Activated CD8-positive, alpha-beta memory T cell treated with anti-CD3 and anti-CD28 coated beads for 24 hours (primary cell): ENCODE measurements around the gene CLASRP.
"Not testable (repeated sequence)": the region's sequence is repeated elsewhere in the genome, so short reads cannot be mapped to it uniquely, and the experiment has no call there.

ENCODE experiments used
- DNase-seq: peaks from one replicate; pipeline ENCODE4 v3.0.0-alpha.2; 2020

CLASRP gene

DNA sequence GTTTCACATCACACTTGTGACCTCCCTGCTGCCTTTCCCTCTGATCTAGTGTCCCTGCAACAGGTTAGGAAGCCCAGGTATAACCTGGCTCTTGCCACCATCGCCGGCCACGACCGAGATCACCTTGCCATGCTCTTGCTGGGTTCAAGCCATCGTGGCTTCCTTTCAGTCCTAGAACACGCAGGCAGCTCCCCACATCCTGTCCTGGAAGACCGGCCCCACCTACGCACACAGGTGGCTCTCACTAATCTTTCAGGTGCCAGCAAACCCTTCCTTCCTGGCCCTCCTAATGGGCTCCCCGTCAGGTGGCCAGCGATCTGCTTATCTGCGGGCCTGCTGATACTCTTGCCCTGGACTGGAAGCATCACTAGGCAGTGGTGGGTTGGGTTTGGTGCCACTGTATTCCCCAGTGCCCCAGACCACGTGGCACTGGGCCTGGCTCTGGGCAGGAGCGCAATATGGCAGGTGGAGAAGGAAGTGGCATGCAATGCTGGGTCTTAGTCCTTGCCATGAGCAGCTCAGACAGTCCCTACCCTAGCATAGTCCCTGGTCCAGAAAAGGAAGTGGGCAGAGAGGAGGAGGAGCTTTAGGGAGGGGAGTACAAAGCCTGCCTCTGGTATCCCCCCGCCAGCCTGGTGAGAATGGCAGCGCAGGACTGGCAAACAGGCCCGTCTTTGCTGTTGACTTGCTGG lies 66.0 kb downstream of the CLASRP start:
- no peak for DNase-seq

- not testable (repeated sequence) for DNase-seq
Observed at GRCh38 chr19:45106363-45106762, 67.5 kb downstream of the CLASRP start.

DNA sequence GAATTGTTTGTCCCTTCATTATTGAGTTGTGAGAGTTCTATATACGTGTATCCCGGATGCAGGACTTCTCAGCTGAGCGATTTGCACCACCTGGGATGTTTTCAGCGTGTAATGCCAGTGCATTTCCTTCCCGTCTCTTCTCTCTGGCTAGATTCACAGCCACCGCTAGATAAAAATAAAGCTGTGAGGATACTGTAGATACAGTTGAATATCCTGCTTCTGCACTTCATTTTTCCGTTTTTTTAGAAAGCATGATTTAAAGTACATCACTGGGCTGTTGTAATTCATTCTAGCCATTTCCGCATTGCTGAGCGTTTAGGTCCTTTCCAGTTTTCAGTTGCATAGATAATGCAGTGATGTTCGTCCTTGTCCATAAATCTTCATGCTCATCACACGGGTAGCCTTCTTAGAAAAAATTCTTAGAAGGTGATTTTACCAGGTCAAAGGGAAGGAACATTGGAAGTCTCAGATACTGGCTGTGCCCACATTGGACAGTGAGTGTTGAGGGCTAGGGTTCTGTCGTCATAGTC lies 68.8 kb downstream of the CLASRP start:
- no peak for DNase-seq

GRCh38 chr19:45110851-45111266 lies 72.0 kb downstream of the CLASRP start:
- DNase-seq: no peak

- DNase-seq: no peak
Observed at GRCh38 chr19:45112111-45112827, 73.4 kb downstream of the CLASRP start.

GRCh38 chr19:45113628-45114027 lies 74.8 kb downstream of the CLASRP start:
- no peak for DNase-seq

DNA sequence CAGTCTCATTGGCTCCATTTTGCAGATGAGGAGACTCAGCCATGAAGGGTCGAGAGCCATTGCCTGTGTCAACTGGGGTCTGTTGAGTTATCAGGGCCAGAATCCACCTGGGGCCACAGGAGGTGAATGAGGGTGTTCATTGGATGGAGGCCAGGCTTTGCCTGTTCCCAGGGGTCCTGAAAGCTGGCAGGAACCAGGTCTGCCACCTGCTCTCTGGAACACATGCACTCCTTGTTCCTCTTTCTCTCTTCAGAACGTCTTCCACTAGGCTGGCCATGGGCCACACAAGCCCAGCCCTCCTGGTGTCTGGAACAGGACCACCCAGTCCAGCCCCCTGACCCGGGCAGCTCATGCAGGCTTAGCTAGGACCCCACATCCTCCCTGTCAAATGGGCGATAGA lies 75.3 kb downstream of the CLASRP start:
- no peak for DNase-seq

DNA sequence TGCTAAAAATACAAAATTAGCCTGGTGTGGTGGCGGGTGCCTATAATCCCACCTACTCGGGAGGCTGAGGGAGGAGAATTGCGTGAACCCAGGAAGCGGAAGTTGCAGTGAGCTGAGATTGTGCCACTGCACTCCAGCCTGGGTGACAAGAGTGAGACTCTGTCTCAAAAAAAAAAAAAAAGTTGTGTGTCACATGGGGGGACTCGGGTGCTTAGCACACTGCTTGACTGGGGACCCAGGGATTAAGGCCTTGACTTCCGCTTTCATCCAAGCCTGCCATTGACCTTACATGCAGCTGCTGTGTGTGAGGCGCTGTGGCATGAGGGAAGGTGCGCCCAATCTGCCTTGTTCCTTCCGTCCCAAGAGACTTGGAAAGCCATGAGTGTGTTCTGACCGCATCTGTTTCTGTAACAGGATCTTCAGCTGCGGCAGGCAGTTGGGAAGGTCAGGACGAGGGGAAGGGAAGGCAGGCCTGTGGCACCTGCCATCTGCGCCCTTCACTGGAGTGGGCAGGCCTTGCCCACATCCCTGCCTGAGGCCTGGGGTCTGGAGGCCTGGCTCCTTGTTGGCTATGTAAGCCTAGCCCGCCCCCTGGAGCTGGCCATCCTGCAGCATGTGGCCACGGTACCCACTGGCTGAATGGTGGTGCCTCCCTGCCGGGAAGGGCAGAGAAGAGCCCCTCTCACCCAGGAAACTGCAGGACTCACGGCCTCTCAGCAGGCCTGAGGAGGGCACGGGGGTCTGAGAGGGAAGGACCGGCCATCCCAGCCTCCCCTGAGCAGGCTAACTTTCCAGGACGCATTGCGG lies 77.2 kb downstream of the CLASRP start:
- no peak for DNase-seq

GRCh38 chr19:45117167-45117594 lies 78.3 kb downstream of the CLASRP start:
- peak; percentile 83 for DNase-seq

- DNase-seq: no peak
Observed at GRCh38 chr19:45117671-45118070, 78.8 kb downstream of the CLASRP start.

DNA sequence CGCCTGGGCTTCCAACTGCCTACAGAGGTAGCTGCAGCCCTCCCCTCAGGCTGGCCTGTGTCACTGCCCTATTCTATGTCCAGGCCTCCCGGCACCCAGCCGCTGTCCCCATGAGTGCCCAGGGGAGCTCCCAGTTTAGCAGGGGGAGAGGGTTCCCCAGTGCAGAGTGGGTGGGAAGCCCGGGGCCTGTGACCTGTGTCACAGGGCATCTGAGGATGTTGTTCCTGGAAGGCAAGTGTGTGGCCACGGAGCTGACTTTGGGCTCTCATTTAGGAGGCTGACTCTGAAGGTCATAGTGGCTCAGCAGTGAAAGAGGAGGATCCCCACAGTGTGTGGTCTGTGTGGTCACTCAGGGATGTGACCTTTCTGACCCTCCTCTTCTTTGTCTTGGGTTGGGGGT lies 79.3 kb downstream of the CLASRP start:
- DNase-seq: no peak

DNA sequence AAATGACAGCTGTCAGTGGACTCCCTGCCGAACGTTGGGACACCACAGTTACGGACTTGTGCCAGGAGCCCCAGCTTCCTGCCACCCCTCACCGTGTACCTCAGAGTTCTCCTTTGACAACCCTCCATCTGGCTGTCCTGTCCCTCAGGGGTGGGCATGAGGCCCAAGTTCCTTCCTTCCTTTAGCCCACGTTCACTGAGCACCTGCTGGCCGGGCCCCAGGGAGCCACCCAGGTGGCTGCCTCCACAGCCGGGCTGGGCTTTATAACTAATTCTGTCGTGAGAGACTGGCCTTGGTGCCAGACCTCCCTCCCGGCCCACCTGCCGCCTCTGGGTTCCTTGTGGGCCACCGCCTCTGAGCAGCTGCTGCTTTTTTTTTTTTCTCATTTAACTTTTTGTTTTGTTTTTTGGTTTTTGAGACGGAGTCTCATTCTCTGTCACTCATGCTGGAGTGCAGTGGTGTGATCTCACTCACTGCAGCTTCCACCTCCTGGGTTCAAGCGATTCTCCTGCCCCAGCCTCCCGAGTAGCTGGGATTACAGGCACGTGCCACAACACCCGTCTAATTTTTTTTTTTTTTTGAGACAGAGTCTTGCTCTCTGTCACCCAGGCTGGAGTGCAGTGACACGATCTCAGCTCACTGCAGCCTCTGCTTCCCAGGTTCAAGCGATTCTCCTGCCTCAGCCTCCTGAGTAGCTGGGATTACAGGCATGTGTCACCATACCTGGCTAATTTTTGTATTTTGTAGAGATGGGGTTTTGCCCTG lies 79.9 kb downstream of the CLASRP start:
- not testable (repeated sequence) for DNase-seq

GRCh38 chr19:45119582-45119981 lies 80.7 kb downstream of the CLASRP start:
- no peak for DNase-seq
